ENCODE measurements around the gene STRN4.

DNA sequence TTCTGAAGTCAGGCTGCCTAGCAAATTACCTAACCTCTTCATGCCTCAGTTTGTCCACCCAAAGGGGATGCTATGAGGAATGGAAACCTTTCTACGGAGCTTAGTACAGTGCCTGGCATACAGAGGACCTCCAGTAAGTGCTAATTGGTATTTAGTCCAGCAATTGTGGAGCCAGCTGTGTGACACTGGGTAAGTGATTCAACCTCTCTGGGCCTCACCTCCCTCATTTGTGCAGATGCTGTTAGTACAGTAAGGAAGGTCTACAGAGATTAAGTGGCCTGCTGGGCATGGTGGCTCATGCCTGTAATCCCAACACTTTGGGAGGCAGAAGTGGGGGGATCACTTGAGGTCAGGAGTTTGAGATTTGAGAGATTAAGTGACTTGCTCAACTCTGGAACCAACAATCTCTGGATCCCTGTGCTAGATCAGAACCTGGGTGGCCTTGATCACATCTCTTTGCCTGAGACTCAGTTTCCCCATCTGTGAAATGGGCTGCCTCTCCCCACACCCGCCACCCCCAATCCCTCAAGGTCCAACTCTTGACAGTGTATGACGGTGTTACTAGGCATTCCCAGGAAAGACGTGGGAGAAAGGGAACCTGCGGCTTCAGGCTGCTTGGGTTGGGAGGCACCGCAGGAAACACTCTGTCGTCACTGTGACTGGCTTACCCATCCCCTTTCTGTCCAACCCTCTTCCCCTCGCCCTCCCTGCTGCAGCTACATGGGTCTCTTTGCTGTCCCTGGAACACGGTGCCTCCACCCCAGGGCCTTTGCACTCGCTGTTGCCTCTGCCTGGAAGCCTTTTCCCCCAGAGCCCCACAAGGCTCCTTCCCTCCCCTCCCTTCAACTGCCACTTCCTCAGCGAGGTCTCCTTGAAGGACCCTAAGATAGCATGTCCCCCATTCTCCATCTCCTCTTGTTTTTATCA is 47.6 kb downstream of the STRN4 start:
- TF ChIP-seq, protein P1, sequence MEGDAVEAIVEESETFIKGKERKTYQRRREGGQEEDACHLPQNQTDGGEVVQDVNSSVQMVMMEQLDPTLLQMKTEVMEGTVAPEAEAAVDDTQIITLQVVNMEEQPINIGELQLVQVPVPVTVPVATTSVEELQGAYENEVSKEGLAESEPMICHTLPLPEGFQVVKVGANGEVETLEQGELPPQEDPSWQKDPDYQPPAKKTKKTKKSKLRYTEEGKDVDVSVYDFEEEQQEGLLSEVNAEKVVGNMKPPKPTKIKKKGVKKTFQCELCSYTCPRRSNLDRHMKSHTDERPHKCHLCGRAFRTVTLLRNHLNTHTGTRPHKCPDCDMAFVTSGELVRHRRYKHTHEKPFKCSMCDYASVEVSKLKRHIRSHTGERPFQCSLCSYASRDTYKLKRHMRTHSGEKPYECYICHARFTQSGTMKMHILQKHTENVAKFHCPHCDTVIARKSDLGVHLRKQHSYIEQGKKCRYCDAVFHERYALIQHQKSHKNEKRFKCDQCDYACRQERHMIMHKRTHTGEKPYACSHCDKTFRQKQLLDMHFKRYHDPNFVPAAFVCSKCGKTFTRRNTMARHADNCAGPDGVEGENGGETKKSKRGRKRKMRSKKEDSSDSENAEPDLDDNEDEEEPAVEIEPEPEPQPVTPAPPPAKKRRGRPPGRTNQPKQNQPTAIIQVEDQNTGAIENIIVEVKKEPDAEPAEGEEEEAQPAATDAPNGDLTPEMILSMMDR (conservative IDR thresholded peaks at IDR 0.05 in 1 of 2, IDR thresholded peaks at IDR 0.05 in 1 of 2; ENCODE audit: low read depth in 1 of 2, low read length in 2 of 2): no peak
- no peak for TF ChIP-seq EZH2 (IDR thresholded peaks at IDR 0.05; ENCODE audit: low read length, missing control alignments)

Measured in fibroblast of lung (primary cell).